AG04449 (cell line): ENCODE results near the gene NEUROD4.

ENCODE experiments used
- CTCF ChIA-PET: fragments of 350-600 bp; formaldehyde crosslinking; extraction: SDS; loops from one replicate; lab custom pipeline; 2021; ENCODE audit warnings: antibody characterized with exemption; lab: Yijun Ruan, JAX
- POLR2A ChIA-PET: fragments of 400-600, 350-600 bp; formaldehyde crosslinking; extraction: SDS; loops from one replicate; lab custom pipeline; 2020; ENCODE audit warnings: antibody characterized with exemption, inconsistent platforms; lab: Yijun Ruan, JAX
- DNase-seq: peaks from one replicate; pipeline ENCODE4 v3.0.0-alpha.2; 2010; ENCODE audit warnings: low read depth, low spot score
- H3K4me3 ChIP-seq: 2 replicates; pipeline ENCODE4 v1.5.1; 2011; ENCODE audit warnings: low read depth, mild to moderate bottlenecking, control low read depth, low read length
- CTCF ChIP-seq: IDR thresholded peaks from one replicate; pipeline ENCODE4 v1.5.1; 2011; ENCODE audit warnings: mild to moderate bottlenecking, moderate library complexity, low read length, control low read depth, inconsistent platforms; ENCODE audit not compliant: insufficient read depth; ENCODE audit errors: missing control alignments

Gene NEUROD4

GRCh38 chr12:55036326-55037115 lies 16.7 kb downstream of the NEUROD4 start:
- ChIA-PET POLR2A (no interaction called here), CTCF (no interaction called here)
- no peak for TF ChIP-seq CTCF
- no peak for DNase-seq
- H3K4me3 ChIP-seq: no peak overlapping the region

GRCh38 chr12:55037351-55037987 lies 17.7 kb downstream of the NEUROD4 start:
- CTCF ChIA-PET: no interaction called here
- POLR2A ChIA-PET: no interaction called here
- no peak overlapping the region for H3K4me3 ChIP-seq
- TF ChIP-seq CTCF: no peak
- no peak for DNase-seq

GRCh38 chr12:55039395-55040354 lies 19.9 kb downstream of the NEUROD4 start:
- ChIA-PET CTCF (no interaction called here), POLR2A (no interaction called here)
- no peak for TF ChIP-seq CTCF
- DNase-seq: no peak
- no peak overlapping the region for H3K4me3 ChIP-seq

- no peak for TF ChIP-seq CTCF
- no peak overlapping the region for H3K4me3 ChIP-seq
- no peak for DNase-seq
- ChIA-PET POLR2A (no interaction called here), CTCF (no interaction called here)
Observed at GRCh38 chr12:55041345-55042055, 21.7 kb downstream of the NEUROD4 start.

- ChIA-PET POLR2A (no interaction called here), CTCF (interaction anchor here (0.9 to 2.0 kb wide), 2 partner anchors 24 to 31 kb away, joined by 3 to 9 read pairs; no protein-coding TSS in a partner anchor)
- TF ChIP-seq CTCF: no peak
- no peak overlapping the region for H3K4me3 ChIP-seq
- DNase-seq: no peak
Observed at GRCh38 chr12:55043542-55043941, 23.8 kb downstream of the NEUROD4 start.
